HG03521 (cell line): ENCODE results near the gene RYR2.
A peak's percentile ranks its signal among the peaks of the same experiment; 100 is the strongest.

ENCODE experiments used
- ATAC-seq: cut with Tn5 transposase; IDR thresholded peaks from one replicate; pipeline ENCODE4 v1.9.1; 2021; ENCODE audit warnings: mild to moderate bottlenecking, moderate library complexity; ENCODE audit not compliant: unreplicated experiment

Gene RYR2

GRCh38 chr1:237634922-237635321 is 592.9 kb downstream of the RYR2 start:
- ATAC-seq: no peak

GRCh38 chr1:237638555-237638954 is 596.6 kb downstream of the RYR2 start:
- no peak for ATAC-seq

- ATAC-seq: no peak
Observed at GRCh38 chr1:237640011-237640671, 598.2 kb downstream of the RYR2 start.

GRCh38 chr1:237640966-237641365 is 599.0 kb downstream of the RYR2 start:
- ATAC-seq: no peak

- ATAC-seq: no peak
Observed at GRCh38 chr1:237650809-237651208, 608.8 kb downstream of the RYR2 start.

GRCh38 chr1:237655778-237656177 is 613.8 kb downstream of the RYR2 start:
- no peak for ATAC-seq

- peak; percentile 73 for ATAC-seq
Observed at GRCh38 chr1:237664348-237664747, 622.4 kb downstream of the RYR2 start.

- ATAC-seq: no peak
Observed at GRCh38 chr1:237670302-237670701, 628.3 kb downstream of the RYR2 start.

GRCh38 chr1:237671262-237671661 is 629.3 kb downstream of the RYR2 start:
- ATAC-seq: no peak

- no peak for ATAC-seq
Observed at GRCh38 chr1:237671935-237672334, 630.0 kb downstream of the RYR2 start.

GRCh38 chr1:237672748-237673147 is 630.8 kb downstream of the RYR2 start:
- no peak for ATAC-seq

GRCh38 chr1:237673631-237674030 is 631.6 kb downstream of the RYR2 start:
- ATAC-seq: no peak

- ATAC-seq: no peak
Observed at GRCh38 chr1:237677979-237678378, 636.0 kb downstream of the RYR2 start.

GRCh38 chr1:237679687-237680086 is 637.7 kb downstream of the RYR2 start:
- ATAC-seq: no peak

GRCh38 chr1:237681210-237681609 is 639.2 kb downstream of the RYR2 start:
- ATAC-seq: no peak

- ATAC-seq: no peak
Observed at GRCh38 chr1:237684236-237684635, 642.3 kb downstream of the RYR2 start.

GRCh38 chr1:237685551-237685950 is 643.6 kb downstream of the RYR2 start:
- no peak for ATAC-seq

- no peak for ATAC-seq
Observed at GRCh38 chr1:237687804-237688203, 645.8 kb downstream of the RYR2 start.

GRCh38 chr1:237690656-237691055 is 648.7 kb downstream of the RYR2 start:
- no peak for ATAC-seq

- ATAC-seq: no peak
Observed at GRCh38 chr1:237692255-237692654, 650.3 kb downstream of the RYR2 start.

GRCh38 chr1:237695878-237696277 is 653.9 kb downstream of the RYR2 start:
- ATAC-seq: no peak

GRCh38 chr1:237700181-237700580 is 658.2 kb downstream of the RYR2 start:
- no peak for ATAC-seq

GRCh38 chr1:237701534-237701933 is 659.5 kb downstream of the RYR2 start:
- no peak for ATAC-seq
